Measurements from ENCODE around the gene FOXP1.

Gene FOXP1

GRCh38 chr3:71307991-71308697 is 275.4 kb downstream of the FOXP1 start:
- peak; percentile 62 for DNase-seq (ENCODE audit: low spot score)

GRCh38 chr3:71305231-71306206 is 278.0 kb downstream of the FOXP1 start:
- DNase-seq (ENCODE audit: low spot score): peak; percentile 59

GRCh38 chr3:71304684-71305083 is 278.8 kb downstream of the FOXP1 start:
- DNase-seq (ENCODE audit: low spot score): peak; percentile 52

GRCh38 chr3:71304247-71304646 is 279.3 kb downstream of the FOXP1 start:
- DNase-seq (ENCODE audit: low spot score): no peak

GRCh38 chr3:71303627-71304200 is 279.8 kb downstream of the FOXP1 start:
- peak; percentile 22 for DNase-seq (ENCODE audit: low spot score)

GRCh38 chr3:71302604-71303003 is 280.9 kb downstream of the FOXP1 start:
- no peak for DNase-seq (ENCODE audit: low spot score)

- no peak for DNase-seq (ENCODE audit: low spot score)
Observed at GRCh38 chr3:71300951-71301393, 282.6 kb downstream of the FOXP1 start.

GRCh38 chr3:71299160-71299559 is 284.4 kb downstream of the FOXP1 start:
- DNase-seq (ENCODE audit: low spot score): no peak

- no peak for DNase-seq (ENCODE audit: low spot score)
Observed at GRCh38 chr3:71294919-71295318, 288.6 kb downstream of the FOXP1 start.

GRCh38 chr3:71290301-71290700 is 293.2 kb downstream of the FOXP1 start:
- DNase-seq (ENCODE audit: low spot score): no peak

- no peak for DNase-seq (ENCODE audit: low spot score)
Observed at GRCh38 chr3:71288269-71288930, 295.1 kb downstream of the FOXP1 start.

- DNase-seq (ENCODE audit: low spot score): no peak
Observed at GRCh38 chr3:71285086-71285485, 298.4 kb downstream of the FOXP1 start.

GRCh38 chr3:71282976-71283375 is 300.6 kb downstream of the FOXP1 start:
- DNase-seq (ENCODE audit: low spot score): no peak

- no peak for DNase-seq (ENCODE audit: low spot score)
Observed at GRCh38 chr3:71281280-71281679, 302.2 kb downstream of the FOXP1 start.

- DNase-seq (ENCODE audit: low spot score): no peak
Observed at GRCh38 chr3:71277341-71277740, 306.2 kb downstream of the FOXP1 start.

GRCh38 chr3:71276531-71276930 is 307.0 kb downstream of the FOXP1 start:
- no peak for DNase-seq (ENCODE audit: low spot score)

- no peak for DNase-seq (ENCODE audit: low spot score)
Observed at GRCh38 chr3:71273453-71273852, 310.1 kb downstream of the FOXP1 start.

GRCh38 chr3:71271596-71271995 is 311.9 kb downstream of the FOXP1 start:
- no peak for DNase-seq (ENCODE audit: low spot score)

GRCh38 chr3:71269906-71270305 is 313.6 kb downstream of the FOXP1 start:
- no peak for DNase-seq (ENCODE audit: low spot score)

GRCh38 chr3:71268462-71268999 is 315.0 kb downstream of the FOXP1 start:
- DNase-seq (ENCODE audit: low spot score): no peak

- no peak for DNase-seq (ENCODE audit: low spot score)
Observed at GRCh38 chr3:71266875-71267274, 316.7 kb downstream of the FOXP1 start.
